HuH-7.5 (cell line): ENCODE data around the gene TCEANC2.
"Not testable (repeated sequence)": the region's sequence is repeated elsewhere in the genome, so short reads cannot be mapped to it uniquely, and the experiment has no call there.

Source experiments
- DNase-seq: peaks from one replicate; pipeline ENCODE4 v3.0.0; 2011; ENCODE audit warnings: low spot score

Gene TCEANC2

GRCh38 chr1:54052934-54053744, at the start of gene TCEANC2, which contains the start of gene TMEM59:
TCEANC2 (plus strand) TSS chr1:54053608; CDS start chr1:54054423, 815 bp downstream.
TMEM59 (minus strand) TSS chr1:54053204; CDS start chr1:54053188, 16 bp downstream.
- DNase-seq, result peak; percentile 58

- not testable (repeated sequence) for DNase-seq
These were observed 49.5 kb upstream of the TCEANC2 start for GRCh38 chr1:54003750-54004480.

- DNase-seq, result no peak
These were observed 48.8 kb upstream of the TCEANC2 start for GRCh38 chr1:54004481-54005049.

- no peak for DNase-seq
These were observed 46.9 kb upstream of the TCEANC2 start for GRCh38 chr1:54006508-54006907.

- no peak for DNase-seq
These were observed 45.8 kb upstream of the TCEANC2 start for GRCh38 chr1:54007613-54008012.

- no peak for DNase-seq
These were observed 44.5 kb upstream of the TCEANC2 start for GRCh38 chr1:54008876-54009275.

GRCh38 chr1:54009406-54009805, 44.0 kb upstream of the TCEANC2 start:
- DNase-seq, result no peak

- no peak for DNase-seq
These were observed 42.8 kb upstream of the TCEANC2 start for GRCh38 chr1:54010415-54011117.

GRCh38 chr1:54011316-54012007, 41.9 kb upstream of the TCEANC2 start:
- DNase-seq, result no peak

- no peak for DNase-seq
These were observed 41.4 kb upstream of the TCEANC2 start for GRCh38 chr1:54012008-54012325.

- no peak for DNase-seq
These were observed 40.5 kb upstream of the TCEANC2 start for GRCh38 chr1:54012863-54013262.

GRCh38 chr1:54013393-54014008, 39.9 kb upstream of the TCEANC2 start:
- DNase-seq, result no peak

GRCh38 chr1:54014009-54014629, 39.3 kb upstream of the TCEANC2 start:
- no peak for DNase-seq

- DNase-seq, result peak; percentile 87
These were observed 36.8 kb upstream of the TCEANC2 start for GRCh38 chr1:54016343-54017282.

GRCh38 chr1:54017979-54018378, 35.4 kb upstream of the TCEANC2 start, which contains the start of gene LDLRAD1:
LDLRAD1 (minus strand) TSS chr1:54018186; CDS start chr1:54018112, 74 bp downstream.
- DNase-seq, result no peak

- no peak for DNase-seq
These were observed 34.8 kb upstream of the TCEANC2 start for GRCh38 chr1:54018635-54019034.

- DNase-seq, result not testable (repeated sequence)
These were observed 33.7 kb upstream of the TCEANC2 start for GRCh38 chr1:54019562-54020176.

GRCh38 chr1:54024358-54024757, 29.1 kb upstream of the TCEANC2 start:
- no peak for DNase-seq

GRCh38 chr1:54024811-54025210, 28.6 kb upstream of the TCEANC2 start:
- not testable (repeated sequence) for DNase-seq
